HG03342 (cell line): Measurements from ENCODE around the gene MYLK.
"Not testable (repeated sequence)": the region's sequence is repeated elsewhere in the genome, so short reads cannot be mapped to it uniquely, and the experiment has no call there.

Experiments used
- ATAC-seq: cut with Tn5 transposase; IDR thresholded peaks from one replicate; pipeline ENCODE4 v1.9.1; 2021; ENCODE audit warnings: mild to moderate bottlenecking, moderate library complexity; ENCODE audit not compliant: unreplicated experiment

The MYLK gene

DNA sequence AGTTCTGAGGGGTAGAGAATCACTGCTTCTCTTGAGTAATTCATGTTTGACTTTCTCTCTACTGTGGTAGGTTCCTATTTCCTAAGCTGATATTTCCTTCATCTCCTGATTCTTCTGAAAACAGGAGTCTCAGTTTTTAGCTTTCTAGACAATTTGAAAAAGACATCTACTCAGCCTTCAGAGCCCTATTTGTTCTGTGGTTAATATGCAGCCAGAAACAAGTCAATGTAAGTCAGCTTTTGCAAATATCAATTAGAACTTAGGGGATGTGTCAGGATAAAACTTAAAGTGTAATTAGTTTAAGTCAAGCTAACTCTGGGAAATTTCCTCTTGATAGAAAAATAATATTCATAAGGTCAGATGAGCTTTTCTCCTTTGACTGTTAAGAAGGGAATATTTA is 277.6 kb downstream of the MYLK start:
- ATAC-seq, result no peak

DNA sequence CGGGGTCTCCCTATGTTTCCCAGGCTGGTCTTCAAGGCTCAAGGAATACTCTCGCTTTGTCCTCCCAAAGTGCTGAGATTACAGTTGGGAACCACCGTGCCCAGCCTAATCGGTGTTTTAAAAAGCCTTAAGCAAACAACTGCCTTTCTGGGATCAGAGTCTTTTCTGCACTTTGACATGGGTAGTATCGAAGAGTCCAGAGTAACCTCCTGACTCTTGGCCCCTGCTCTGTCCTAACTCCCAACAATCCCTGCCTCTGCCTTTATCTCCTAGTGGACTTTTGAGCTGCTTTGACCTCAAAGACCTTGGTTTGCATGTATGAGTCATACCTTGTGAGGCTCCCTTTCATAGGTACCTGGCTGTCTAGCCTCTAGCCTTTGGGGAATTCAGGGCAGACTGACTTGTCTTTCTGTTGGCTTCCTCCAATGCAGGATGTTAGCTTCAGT is 278.3 kb downstream of the MYLK start:
- peak; percentile 83 for ATAC-seq

DNA sequence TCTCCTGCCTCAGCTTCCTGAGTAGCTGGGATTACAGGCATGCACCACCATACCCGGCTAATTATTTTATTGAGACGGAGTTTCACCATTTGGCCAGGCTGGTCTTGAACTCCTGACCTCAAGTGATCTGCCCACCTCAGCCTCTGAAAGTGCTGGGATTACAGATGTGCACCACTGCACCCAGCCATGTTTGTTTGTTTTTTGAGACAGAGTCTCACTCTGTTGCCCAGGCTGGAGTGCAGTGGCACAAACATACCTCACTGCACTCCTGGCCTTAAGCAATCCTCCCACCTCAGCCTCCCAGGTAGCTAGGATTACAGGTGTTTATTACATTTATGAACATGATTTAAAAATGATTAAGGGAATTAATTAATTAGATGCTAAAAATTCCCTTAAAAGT is 281.0 kb downstream of the MYLK start:
- ATAC-seq, result not testable (repeated sequence)

GRCh38 chr3:123602325-123602724 is 281.8 kb downstream of the MYLK start:
- ATAC-seq, result no peak

DNA sequence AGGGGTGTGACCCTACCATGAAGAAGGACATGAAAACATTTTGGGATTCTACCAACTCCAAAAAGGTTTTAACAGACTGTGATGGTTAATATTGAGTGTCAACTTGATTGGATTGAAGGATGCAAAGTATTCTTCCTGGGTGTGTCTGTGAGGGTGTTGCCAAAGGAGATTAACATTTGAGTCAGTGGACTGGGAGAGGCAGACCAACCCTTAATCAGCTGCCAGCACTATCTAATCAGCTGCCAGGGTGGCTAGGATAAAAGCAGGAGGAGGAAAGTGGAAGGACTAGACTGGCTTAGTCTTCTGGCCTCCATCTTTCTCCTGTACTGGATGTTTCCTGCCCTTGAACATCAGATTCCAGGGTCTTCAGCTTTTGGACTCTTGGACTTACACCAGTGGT is 283.3 kb downstream of the MYLK start:
- not testable (repeated sequence) for ATAC-seq

DNA sequence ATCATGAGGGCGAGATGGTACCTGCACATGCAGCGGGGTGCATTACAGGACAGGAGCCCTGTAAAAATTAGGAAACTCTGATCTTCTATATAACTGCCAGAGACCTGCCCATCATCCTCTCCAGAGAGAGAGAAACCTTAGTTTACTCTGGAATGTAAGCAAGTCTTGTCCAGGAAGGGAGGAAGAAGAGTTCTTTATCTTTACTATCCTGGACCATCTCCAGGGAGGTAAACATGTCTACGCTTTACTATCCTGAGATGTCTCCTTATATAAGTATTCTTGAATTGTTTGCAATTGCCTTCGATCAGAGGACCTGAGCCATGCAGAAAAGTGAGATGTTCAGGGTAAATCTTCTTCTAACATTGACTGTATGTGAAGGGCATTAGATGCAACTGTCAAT is 286.6 kb downstream of the MYLK start:
- no peak for ATAC-seq

- ATAC-seq, result no peak
Observed at GRCh38 chr3:123595396-123596180, 288.5 kb downstream of the MYLK start.

- no peak for ATAC-seq
Observed at GRCh38 chr3:123593381-123593780, 290.8 kb downstream of the MYLK start.

DNA sequence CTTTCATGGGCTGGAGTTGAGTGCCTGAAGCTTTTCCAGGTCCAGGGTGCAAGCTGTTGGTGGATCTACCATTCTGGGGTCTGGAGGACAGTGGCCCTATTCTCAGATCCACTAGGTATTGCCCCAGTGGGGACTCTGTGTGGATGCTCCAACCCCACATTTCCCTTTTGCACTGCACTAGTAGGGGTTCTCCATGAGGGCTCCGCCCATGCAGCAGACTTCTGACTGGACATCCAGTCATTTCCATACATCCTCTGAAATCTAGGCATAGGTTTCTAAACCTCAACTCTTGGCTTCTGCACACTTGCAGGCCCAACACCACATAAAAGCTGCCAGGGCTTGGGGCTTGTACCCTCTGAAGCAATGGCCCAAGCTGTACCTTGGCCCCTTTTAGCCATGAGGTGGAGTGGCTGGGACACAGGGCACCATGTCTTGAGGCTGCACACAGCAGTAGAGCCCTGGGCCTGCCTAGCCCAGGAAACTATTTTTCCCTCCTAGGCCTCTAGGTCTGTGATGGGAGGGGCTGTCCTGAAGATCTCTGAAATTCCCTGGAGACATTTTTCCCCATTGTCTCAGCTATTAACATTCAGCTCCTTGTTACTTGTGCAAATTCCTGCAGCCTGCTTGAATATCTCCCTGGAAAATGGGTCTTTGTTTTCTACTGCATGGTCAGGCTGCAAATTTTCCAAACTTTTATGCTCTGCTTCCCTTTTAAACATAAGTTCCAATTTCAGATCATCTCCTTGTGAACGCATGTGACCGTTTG is 293.3 kb downstream of the MYLK start:
- ATAC-seq, result no peak

GRCh38 chr3:123587401-123587800 is 296.7 kb downstream of the MYLK start:
- ATAC-seq, result no peak

DNA sequence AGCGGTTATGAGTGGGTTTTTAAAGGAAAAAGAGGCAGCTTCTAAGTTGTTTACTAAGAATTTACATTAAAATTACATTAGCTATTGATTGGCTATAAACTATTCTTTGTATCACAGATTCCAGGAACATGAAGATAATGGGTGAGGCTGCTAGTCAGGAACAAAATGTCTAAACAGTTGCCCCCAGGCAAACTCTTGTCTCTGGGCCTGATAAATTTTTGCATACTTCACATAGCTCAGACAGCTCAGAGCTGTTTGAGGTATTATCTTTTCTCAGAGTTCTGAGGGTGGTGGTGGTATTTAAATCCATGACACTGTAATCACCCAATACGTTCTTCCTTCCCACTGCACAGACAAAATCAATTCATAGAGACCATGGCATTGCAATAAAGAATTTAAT is 297.2 kb downstream of the MYLK start:
- ATAC-seq, result no peak

- ATAC-seq, result no peak
Observed at GRCh38 chr3:123586131-123586530, 298.0 kb downstream of the MYLK start.

- peak; percentile 89 for ATAC-seq
Observed at GRCh38 chr3:123584988-123585937, 298.9 kb downstream of the MYLK start, which contains the start of gene HACD2. TSS of gene HACD2 (minus strand) at chr3:123585053. CDS start at chr3:123585027, 26 bp downstream.

- peak; percentile 31 for ATAC-seq
Observed at GRCh38 chr3:123584284-123584987, 299.7 kb downstream of the MYLK start.

DNA sequence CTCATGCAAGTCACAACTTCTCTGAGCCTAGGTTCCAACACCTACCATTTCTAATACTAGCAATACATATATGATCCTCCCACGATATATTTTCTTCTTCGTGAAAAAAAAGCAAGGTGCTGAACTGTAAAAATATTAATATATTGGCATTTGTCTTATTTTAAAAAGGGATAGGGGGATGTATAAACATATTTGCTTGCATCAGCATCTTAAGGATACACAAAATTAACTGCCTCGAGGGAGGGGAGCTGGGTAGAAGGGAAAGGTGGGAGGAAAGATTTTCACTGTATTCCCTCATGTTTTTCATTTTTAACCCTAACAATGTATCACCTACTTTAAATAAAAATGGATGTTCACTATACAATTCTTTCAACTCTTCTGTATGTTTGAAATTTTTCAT is 300.6 kb downstream of the MYLK start:
- no peak for ATAC-seq

DNA sequence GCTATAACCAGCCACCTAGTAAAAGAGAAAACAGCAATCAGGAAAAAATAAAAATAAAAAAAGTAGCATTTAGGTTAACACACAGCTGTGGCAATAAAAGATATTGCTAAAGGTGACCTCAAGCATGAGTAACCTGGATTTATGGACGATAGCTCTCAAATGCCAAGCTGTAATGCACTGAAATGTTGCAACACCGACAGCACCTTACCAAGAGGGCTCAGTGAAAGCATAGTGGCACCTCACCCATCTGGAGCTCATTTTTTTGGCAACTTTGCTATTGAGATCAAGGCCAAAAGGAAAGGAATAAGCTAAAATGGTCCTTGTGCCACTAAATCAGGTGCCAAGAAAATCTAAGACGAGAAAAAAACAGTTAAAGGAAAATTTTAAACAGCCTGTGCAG is 301.8 kb downstream of the MYLK start:
- no peak for ATAC-seq

GRCh38 chr3:123576122-123576521 is 308.0 kb downstream of the MYLK start:
- no peak for ATAC-seq

DNA sequence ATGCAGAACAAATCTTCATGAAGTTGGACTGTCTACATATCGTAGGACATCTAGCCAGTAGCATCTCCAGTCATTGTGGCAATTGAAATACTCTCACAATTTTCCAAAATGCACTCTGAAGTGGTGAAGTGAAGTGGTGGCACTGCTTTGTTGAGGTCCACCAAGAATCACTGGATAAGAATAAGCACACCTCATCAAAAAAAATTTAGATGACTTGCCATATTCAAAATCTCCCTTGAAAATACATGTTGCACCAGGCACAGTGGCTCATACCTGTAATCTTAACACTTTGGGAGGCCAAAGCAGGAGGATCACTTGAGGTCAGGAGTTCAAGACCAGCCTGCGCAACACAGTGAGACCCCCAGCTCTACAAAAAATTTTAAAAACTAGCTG is 312.2 kb downstream of the MYLK start:
- no peak for ATAC-seq

DNA sequence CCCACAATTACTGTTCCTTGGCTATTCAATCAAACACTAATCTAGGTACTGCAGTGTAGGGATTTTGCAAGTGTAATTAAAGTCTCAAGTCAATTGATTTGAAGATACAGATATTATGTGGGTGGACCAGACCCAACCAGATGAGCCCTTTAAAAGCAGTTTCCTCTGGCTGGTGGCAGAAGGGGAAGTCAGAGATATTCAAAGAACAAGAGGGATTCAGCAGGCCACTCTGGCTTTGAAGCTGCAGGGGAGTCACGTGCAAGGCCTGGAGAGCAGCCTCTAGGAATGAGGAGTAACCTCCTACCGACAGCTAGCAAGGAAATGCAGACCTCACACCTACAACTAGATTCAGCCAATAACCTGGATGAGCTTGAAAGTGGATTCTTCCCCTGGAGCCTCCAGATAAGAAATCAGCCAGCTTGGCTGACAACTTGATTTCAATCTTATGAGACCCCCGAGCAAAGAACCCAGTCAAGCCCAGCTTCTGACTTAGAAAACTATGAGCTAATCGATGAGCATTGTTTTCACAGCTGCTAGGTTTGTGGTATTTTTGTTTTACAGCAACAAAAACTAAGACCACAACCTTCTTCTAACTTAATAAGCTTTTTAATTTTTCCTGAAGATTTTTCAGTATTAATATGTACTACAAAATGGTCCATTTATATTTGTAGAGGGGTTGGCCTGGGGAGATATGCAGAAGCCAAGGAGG is 312.7 kb downstream of the MYLK start:
- no peak for ATAC-seq

DNA sequence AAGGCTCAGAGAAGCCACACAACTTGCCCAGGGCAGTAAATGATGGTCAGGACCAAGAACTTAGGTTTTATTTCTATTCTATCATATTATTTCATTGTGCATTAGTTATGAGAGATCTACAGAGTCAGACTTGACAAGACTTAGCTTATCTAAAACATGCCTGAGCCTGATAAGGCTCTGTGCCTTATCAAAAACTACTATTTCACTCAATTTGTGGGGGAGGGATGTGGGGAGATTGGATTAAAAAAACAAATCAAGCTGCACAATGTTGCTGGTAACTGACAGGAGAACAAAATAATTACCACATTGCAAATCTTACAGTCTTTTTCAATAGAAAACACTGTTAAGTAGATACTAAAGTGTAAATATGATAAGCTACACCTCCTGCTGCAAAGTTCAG is 315.3 kb downstream of the MYLK start:
- ATAC-seq, result no peak
